GM18861 (cell line): Measurements from ENCODE around the gene FRAT1.

Experiments
- ATAC-seq: cut with Tn5 transposase; IDR thresholded peaks from one replicate; pipeline ENCODE4 v1.9.1; 2021; ENCODE audit not compliant: unreplicated experiment

Gene FRAT1

DNA sequence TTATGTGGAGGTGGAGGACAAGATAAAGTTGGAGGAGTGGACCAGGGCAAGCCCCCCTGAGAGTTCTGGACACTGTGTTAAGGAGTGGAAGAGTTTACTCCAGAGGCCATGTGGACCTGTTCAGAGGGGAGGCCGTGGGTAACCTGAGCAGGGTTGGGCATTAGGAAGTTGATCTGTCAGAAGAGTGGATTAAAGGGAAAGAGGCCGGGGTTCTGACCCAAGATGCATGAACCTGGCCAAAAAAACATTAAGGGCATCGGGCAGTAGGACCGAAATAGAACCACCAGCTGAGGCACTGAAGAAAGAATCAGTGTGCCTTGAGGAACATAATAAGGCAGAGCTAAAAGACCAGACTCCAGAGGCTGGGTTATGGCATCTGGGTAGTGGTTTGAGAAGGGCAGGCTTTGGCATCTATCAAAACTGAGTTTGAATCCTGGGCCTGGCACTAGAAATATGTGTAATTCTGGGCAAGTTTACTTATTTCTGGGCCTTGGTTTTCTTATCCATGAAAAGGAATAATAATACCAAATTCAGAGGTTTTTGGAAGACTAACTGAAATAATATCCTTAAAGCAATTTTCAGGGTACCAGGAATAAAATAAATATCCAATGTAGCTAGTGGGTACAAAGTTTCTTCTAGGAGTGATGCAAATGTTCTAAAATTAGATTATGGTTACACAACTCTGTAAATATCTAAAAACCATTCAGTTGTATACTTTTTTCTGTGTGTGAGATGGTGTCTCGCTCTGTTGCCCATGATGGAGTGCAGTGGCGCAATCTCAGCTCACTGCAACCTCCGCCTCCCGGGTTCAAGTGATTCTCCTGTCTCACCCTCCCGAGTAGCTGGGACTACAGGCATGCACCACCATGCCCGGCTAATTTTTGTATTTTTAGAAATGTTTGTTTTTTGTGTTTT lies 10.9 kb upstream of the FRAT1 start:
- no peak for ATAC-seq

DNA sequence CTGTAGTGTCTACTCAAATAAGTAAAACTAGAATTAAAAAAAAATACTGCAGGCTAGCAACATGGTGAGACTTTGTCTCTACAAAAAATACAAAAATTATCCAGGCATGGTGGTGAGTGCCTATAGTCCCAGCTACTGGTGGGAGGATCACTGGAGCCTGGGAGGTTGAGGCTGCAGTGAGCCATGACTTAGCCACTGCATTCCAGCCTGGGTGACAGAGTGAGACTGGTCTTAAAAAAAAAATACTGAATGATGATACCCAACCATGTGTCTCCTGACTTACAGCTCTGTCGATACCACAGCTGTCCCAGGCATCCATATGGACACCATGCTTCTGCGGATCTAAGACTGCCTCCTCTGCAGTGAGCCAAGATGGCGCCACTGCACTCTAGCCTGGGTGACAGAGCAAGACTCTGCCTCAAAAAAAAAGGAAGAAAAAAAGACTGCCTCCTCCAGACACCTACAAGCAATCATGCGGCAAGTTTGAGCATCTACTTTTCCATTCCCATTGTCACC lies 7.9 kb upstream of the FRAT1 start:
- ATAC-seq = no peak

GRCh38 chr10:97312897-97313296 lies 6.2 kb upstream of the FRAT1 start:
- no peak for ATAC-seq

DNA sequence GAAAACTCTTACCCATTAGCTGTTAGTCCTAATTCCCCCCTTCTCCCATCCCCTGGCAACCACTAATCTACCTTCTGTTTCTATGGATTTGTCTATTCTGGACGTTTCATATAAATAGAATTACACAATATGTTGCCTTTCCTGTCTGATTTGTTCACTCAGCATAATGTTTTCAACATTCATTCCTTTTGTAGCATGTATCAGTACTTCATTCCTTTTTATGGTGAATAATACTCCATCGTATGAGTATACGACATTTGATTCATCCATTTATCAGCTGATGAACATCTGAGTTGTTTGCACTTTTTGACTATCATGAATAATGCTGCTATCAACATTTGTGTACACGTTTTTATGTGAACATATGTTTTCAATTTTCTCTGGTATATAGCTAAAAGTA lies 4.4 kb upstream of the FRAT1 start:
- ATAC-seq = no peak

DNA sequence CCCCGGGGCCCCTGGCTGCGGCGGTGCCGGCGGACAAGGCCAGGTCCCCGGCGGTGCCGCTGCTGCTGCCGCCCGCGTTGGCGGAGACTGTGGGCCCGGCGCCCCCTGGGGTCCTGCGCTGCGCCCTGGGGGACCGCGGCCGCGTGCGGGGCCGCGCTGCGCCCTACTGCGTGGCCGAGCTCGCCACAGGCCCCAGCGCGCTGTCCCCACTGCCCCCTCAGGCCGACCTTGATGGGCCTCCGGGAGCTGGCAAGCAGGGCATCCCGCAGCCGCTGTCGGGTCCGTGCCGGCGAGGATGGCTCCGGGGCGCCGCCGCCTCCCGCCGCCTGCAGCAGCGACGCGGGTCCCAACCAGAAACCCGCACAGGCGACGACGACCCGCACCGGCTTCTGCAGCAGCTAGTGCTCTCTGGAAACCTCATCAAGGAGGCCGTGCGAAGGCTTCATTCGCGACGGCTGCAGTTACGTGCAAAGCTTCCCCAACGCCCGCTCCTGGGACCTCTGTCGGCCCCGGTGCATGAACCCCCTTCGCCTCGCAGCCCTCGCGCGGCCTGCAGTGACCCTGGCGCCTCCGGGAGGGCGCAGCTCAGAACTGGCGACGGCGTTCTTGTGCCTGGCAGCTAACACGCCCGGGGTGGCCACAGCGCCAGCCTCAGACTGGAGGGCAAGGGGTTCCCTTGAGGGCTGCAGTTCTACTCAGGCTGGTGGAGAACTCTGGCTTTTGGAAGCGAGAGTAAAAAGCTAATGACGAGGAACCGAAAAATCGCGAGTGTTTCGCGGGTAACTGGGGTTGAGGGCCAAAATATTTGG lies 804 bp downstream of the FRAT1 start:
- ATAC-seq = peak; percentile 31

DNA sequence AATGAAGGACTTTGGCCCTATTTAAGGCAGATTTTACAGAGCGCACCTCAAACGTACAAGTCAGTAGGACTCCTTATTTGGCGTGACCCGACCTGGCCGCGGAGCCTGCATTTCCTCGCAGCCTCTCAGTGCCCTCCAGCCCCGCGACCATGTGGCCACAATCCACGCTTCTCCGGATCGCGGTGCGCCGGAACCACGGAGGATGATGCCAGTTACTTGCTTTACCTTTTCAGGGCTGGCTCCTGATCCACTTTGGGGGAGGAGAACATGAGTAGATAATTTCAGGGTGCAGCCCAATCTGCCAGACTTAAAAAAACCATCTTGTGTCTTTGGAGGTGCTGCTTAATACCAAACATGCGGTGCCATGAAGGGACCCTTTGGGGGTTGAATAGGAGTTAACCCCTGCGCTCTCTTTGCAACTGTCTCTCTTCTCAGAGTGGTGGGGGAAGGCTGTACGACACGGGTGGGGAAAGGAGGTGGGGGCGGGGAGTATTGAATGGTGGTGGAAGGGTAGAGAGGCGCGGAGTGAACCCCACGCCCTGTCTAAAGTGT lies 1.5 kb downstream of the FRAT1 start:
- ATAC-seq = no peak

GRCh38 chr10:97321032-97321803 lies 2.1 kb downstream of the FRAT1 start:
- ATAC-seq = no peak

DNA sequence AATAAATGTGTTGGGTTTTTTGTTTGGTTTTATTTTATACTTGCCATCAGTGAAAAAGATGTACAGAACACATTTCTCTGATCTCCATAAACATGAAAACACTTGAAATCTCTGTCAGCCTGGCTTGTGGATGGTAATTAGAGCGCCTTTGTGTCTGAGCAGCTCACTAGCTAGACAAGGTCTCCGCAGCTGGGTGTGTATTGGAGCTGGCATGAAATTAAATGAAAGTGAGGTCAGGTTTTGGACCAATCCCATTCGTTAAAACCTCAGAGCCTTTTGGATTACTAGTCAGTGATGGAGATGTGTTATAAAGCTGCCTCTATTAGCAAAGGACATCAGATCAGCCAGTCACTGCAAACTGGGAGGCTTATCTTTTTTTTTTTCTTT lies 2.7 kb downstream of the FRAT1 start:
- no peak for ATAC-seq

DNA sequence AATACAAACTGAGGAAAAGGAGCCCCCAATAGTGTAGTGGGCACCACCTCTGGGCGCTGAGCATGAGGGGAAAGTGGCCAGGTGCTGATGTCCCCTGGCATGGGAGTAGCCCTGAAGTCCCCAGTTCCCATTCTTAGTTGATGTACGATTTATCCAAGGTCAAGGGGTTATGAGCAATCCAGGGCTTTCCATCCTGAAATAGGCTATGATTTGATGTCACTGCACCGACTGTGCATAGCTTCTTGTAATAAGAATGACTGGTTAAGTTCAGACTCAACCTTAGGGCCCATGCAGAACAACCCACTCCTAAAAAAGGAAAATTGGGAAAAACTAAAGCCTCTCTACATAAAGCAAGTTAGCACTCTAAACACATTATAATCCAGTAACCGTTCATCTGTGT lies 4.4 kb downstream of the FRAT1 start:
- no peak for ATAC-seq

- no peak for ATAC-seq
Observed at GRCh38 chr10:97325754-97326153, 6.7 kb downstream of the FRAT1 start.

- ATAC-seq = no peak
Observed at GRCh38 chr10:97327348-97328294, 8.6 kb downstream of the FRAT1 start.

GRCh38 chr10:97328646-97329453 lies 9.8 kb downstream of the FRAT1 start:
- no peak for ATAC-seq

DNA sequence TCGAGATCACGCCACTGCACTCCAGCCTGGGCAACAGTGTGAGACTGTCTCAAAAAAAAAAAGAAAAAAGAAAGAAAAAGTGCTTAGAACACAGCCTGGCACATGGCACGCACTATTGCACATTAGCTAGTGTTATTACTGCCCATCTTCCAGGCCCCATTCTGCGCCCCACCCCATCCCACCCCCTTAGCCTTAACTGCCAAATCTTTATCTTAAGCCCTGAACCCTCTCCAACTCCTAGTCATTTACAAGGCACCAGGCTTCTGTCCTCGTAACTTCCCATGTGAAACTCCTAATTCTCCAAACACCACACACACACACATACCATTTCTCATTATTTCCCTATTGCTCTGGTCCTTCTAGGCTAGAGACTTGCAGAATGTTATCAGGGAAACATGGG lies 10.7 kb downstream of the FRAT1 start:
- no peak for ATAC-seq

- ATAC-seq = no peak
Observed at GRCh38 chr10:97331153-97331703, 12.2 kb downstream of the FRAT1 start.

GRCh38 chr10:97332591-97333350 lies 13.7 kb downstream of the FRAT1 start:
- no peak for ATAC-seq

DNA sequence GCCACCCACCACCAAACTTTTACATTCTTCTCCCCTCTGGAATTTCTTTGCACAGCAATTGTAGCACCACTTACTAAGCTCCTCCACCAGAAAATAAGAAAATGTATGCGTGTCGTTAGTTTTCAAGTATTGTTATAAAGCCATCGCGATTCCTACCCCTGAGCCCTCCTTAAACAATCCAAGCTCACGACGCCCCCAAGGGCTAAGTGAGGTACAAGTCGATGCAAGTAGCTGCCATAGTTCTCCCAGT lies 14.2 kb downstream of the FRAT1 start:
- no peak for ATAC-seq

DNA sequence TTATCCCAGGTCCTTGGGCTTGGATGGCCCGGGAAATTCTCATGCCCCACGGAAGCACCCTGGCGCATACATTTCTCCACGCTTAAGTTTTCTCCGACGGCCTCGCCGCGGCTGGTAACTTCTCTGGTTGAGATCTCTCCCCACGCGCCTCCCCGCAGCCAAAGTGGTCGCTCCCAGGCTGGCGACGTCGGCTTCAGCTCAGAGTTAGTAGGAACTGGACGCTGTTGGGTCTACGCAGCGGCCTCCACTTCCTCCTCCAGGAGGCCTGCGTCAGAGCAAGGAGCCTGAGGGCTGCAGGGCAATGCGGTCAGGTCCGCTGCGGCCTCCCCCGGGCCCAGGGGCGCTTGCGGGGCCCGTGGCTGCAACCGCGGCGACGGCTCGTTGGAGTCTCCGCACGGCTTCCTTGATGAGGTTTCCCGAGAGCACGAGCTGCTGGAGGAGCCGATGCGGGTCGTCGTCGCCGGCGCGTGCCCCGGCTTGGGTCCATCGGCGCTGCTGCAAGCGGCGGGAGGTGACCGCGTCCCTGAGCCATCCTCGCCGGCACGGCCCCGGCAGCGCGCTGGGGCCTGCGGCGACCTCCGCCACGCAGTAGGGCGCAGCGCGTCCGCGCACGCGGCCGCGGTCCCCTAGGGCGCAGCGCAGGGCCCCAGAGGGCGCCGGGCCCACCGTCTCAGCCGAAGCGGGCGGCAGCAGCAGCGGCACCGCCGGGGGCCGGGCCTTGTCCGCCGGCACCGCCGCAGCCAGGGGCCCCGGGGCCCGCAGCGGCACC lies 14.7 kb downstream of the FRAT1 start:
- ATAC-seq = no peak
